T-helper 17 cell (primary cell): ENCODE data around the gene MAB21L3. TPM values are rescaled to one million over a fixed set of nuclear protein-coding genes. Genes with fewer than 3 reads are reported as not detected.

Source experiments
- ATAC-seq: fragments of 150-1000 bp; cut with Tn5 transposase; 2 replicates; pipeline ENCODE4 v1.10.0; 2021; ENCODE audit warnings: mild to moderate bottlenecking, moderate library complexity
- DNase-seq, 3 donors: peaks; one replicate each; pipeline versions ENCODE4 v3.0.0 to v3.0.0-alpha.2; 2020 to 2021
- H3K9me3 ChIP-seq: one replicate; pipeline ENCODE4 v1.7.0; 2013; ENCODE audit warnings: low read length, mild to moderate bottlenecking; ENCODE audit not compliant: control insufficient read depth, poor library complexity, severe bottlenecking
- H3K27ac Mint-ChIP-seq: one replicate; pipeline ENCODE4 v1.8.0; 2022; ENCODE audit warnings: mild to moderate bottlenecking, moderate library complexity, mixed read lengths
- H3K27me3 Mint-ChIP-seq: one replicate; pipeline ENCODE4 v1.8.0; 2022; ENCODE audit warnings: mixed read lengths
- H3K36me3 Mint-ChIP-seq: one replicate; pipeline ENCODE4 v1.8.0; 2022; ENCODE audit warnings: low read depth, mixed read lengths
- H3K4me1 Mint-ChIP-seq: one replicate; pipeline ENCODE4 v1.8.0; 2022; ENCODE audit warnings: mild to moderate bottlenecking, mixed read lengths
- H3K4me3 Mint-ChIP-seq: one replicate; pipeline ENCODE4 v1.8.0; 2022; ENCODE audit warnings: mild to moderate bottlenecking, moderate library complexity, mixed read lengths
- total RNA-seq, 4 donors: library from RNA in 2 of 4; stranded (reverse) in 2 of 4; gene quantifications; one replicate each; pipeline ENCODE4 v1.2.3 and lab custom pipeline; 2022 to 2026

The MAB21L3 gene
- total RNA-seq, 2 donors from 2014 or later, result not detected

DNA sequence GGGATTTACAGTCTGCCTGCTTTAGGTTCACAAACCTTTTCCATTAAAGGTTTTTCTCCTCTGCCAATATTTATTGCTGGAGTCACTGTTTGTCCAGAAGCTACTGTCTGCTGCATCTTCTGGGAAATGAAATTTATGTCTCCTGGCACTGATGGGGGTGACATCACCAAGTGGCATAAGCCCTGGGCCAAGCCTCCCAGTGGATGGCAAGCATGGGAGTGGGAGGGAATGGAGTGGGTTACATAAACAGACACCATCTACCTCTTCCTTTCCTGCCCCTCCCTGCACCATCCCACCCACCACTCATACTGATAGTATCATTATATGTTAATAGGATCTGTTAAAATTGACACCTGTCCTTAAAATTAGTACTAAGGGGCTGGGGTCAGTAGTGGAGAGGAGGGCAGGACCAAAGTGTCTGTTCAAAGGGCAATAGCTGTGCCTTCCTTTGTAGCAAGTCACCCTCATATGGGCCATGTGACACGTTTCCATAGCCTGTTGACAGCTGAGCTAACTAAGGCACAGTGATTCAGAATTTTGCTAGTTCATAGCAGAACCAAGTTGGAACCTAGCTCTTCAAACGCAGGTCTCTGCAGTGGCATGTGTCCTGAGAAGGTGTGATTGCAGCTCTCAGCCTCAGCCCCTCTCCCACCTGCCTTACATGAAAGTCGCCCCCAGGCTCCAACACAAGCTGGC, 71.0 kb downstream of the MAB21L3 start:
- Mint-ChIP-seq H3K27ac (peak overlapping the region; percentile 6), H3K36me3 (peaks cover 2% of the 10 kb centered on the region), H3K4me1 (peaks cover 2% of the 10 kb centered on the region), H3K27me3 (peaks cover 40% of the 10 kb centered on the region), H3K4me3 (no peak overlapping the region)
- no peak for DNase-seq
- H3K9me3 ChIP-seq, result no peaks in the 10 kb centered on the region
- no peak for ATAC-seq

Other genes starting within 250 kb of the MAB21L3 start
- gene SLC22A15, start 134.9 kb upstream of the MAB21L3 start, total RNA-seq, result 1 to 10 TPM in 1 of 2 donors, under 1 TPM in 1; 0.68 to 2.3 TPM